Activated CD8-positive, alpha-beta memory T cell treated with anti-CD3 and anti-CD28 coated beads, Interleukin-2, amount 50 U/mL, for 24 hours (primary cell): Measurements from ENCODE around the gene KIAA1671.

Experiments used
- DNase-seq: peaks from one replicate; pipeline ENCODE4 v3.0.0-alpha.2; 2020; ENCODE audit errors: extremely low read depth

KIAA1671 gene

GRCh38 chr22:24981656-24982055 lies 29.1 kb downstream of the KIAA1671 start:
- DNase-seq: no peak

GRCh38 chr22:24982301-24983056 lies 30.0 kb downstream of the KIAA1671 start:
- DNase-seq: no peak

- no peak for DNase-seq
These were observed 30.6 kb downstream of the KIAA1671 start for GRCh38 chr22:24983151-24983550.

- DNase-seq: no peak
These were observed 31.6 kb downstream of the KIAA1671 start for GRCh38 chr22:24984122-24984521.

GRCh38 chr22:24985826-24986214 lies 33.3 kb downstream of the KIAA1671 start:
- DNase-seq: no peak

- no peak for DNase-seq
These were observed 34.3 kb downstream of the KIAA1671 start for GRCh38 chr22:24986816-24987215.

- no peak for DNase-seq
These were observed 36.6 kb downstream of the KIAA1671 start for GRCh38 chr22:24989135-24989534.

GRCh38 chr22:24989541-24989951 lies 37.0 kb downstream of the KIAA1671 start:
- DNase-seq: no peak

GRCh38 chr22:24990344-24990905 lies 37.9 kb downstream of the KIAA1671 start:
- DNase-seq: no peak

GRCh38 chr22:24992946-24993345 lies 40.4 kb downstream of the KIAA1671 start:
- no peak for DNase-seq

- peak; percentile 10 for DNase-seq
These were observed 41.7 kb downstream of the KIAA1671 start for GRCh38 chr22:24994070-24994763.

GRCh38 chr22:24995649-24996180 lies 43.2 kb downstream of the KIAA1671 start:
- no peak for DNase-seq

- DNase-seq: no peak
These were observed 44.0 kb downstream of the KIAA1671 start for GRCh38 chr22:24996420-24996952.

GRCh38 chr22:24997023-24997422 lies 44.5 kb downstream of the KIAA1671 start:
- no peak for DNase-seq

- DNase-seq: no peak
These were observed 48.2 kb downstream of the KIAA1671 start for GRCh38 chr22:25000686-25001085.

- DNase-seq: no peak
These were observed 49.9 kb downstream of the KIAA1671 start for GRCh38 chr22:25002241-25002985.

GRCh38 chr22:25006354-25006753 lies 53.8 kb downstream of the KIAA1671 start:
- no peak for DNase-seq

- DNase-seq: no peak
These were observed 55.1 kb downstream of the KIAA1671 start for GRCh38 chr22:25007444-25008106.

- DNase-seq: no peak
These were observed 56.1 kb downstream of the KIAA1671 start for GRCh38 chr22:25008666-25009065.

- DNase-seq: no peak
These were observed 60.2 kb downstream of the KIAA1671 start for GRCh38 chr22:25012741-25013143.

- no peak for DNase-seq
These were observed 61.1 kb downstream of the KIAA1671 start for GRCh38 chr22:25013607-25014006.
